NCI-H187 treated with DMSO at 0.1 percent for 48 hours (cell line): ENCODE data around the gene CALCOCO2.

Experiments used
- DNase-seq: peaks from one replicate; lab custom pipeline; 2025; lab: John Stamatoyannopoulos, UW

CALCOCO2 gene

GRCh38 chr17:48873696-48874443 is 43.0 kb downstream of the CALCOCO2 start:
- no peak for DNase-seq

GRCh38 chr17:48878920-48879898 is 48.4 kb downstream of the CALCOCO2 start:
- DNase-seq, result peak; percentile 44

- no peak for DNase-seq
Observed at GRCh38 chr17:48882272-48882671, 51.4 kb downstream of the CALCOCO2 start.

- no peak for DNase-seq
Observed at GRCh38 chr17:48883171-48883570, 52.3 kb downstream of the CALCOCO2 start.

- no peak for DNase-seq
Observed at GRCh38 chr17:48890086-48890485, 59.3 kb downstream of the CALCOCO2 start.

- no peak for DNase-seq
Observed at GRCh38 chr17:48892940-48893645, 62.3 kb downstream of the CALCOCO2 start.

GRCh38 chr17:48893646-48894508 is 63.0 kb downstream of the CALCOCO2 start:
- no peak for DNase-seq

- DNase-seq, result no peak
Observed at GRCh38 chr17:48894886-48895285, 64.1 kb downstream of the CALCOCO2 start.

GRCh38 chr17:48901241-48901640 is 70.4 kb downstream of the CALCOCO2 start:
- no peak for DNase-seq

- no peak for DNase-seq
Observed at GRCh38 chr17:48903401-48903800, 72.6 kb downstream of the CALCOCO2 start.

GRCh38 chr17:48904428-48904827 is 73.6 kb downstream of the CALCOCO2 start:
- DNase-seq, result no peak

GRCh38 chr17:48905987-48906515 is 75.2 kb downstream of the CALCOCO2 start:
- no peak for DNase-seq

GRCh38 chr17:48907713-48908046 is 76.8 kb downstream of the CALCOCO2 start:
- no peak for DNase-seq

- peak; percentile 66 for DNase-seq
Observed at GRCh38 chr17:48908047-48908843, 77.4 kb downstream of the CALCOCO2 start, which contains the start of gene UBE2Z. Gene UBE2Z, plus strand, starts transcription at chr17:48908407. Its CDS starts 97 bp downstream, at chr17:48908504.

GRCh38 chr17:48908853-48909394 is 78.1 kb downstream of the CALCOCO2 start:
- DNase-seq, result no peak

GRCh38 chr17:48909783-48910182 is 78.9 kb downstream of the CALCOCO2 start:
- DNase-seq, result no peak

- no peak for DNase-seq
Observed at GRCh38 chr17:48910370-48910769, 79.5 kb downstream of the CALCOCO2 start.

GRCh38 chr17:48912476-48912875 is 81.6 kb downstream of the CALCOCO2 start:
- DNase-seq, result no peak
